B cell (primary cell): ENCODE measurements around the gene NEK11. TPM values are rescaled to one million over a fixed set of nuclear protein-coding genes. Genes with fewer than 3 reads are reported as not detected.

Experiments used
- ATAC-seq: fragments of 200-7000 bp; cut with Tn5 transposase; one replicate; pipeline ENCODE4 v1.10.0; 2021; ENCODE audit warnings: low read depth, mild to moderate bottlenecking, moderate number of reproducible peaks, moderate library complexity
- CTCF ChIA-PET: fragments of 350-600 bp; sonication (Branson Sonifier 250); formaldehyde crosslinking; loops from one replicate; lab custom pipeline; 2021; ENCODE audit warnings: antibody characterized with exemption, inconsistent platforms; lab: Charles Lee
- POLR2A ChIA-PET: fragments of 350-600 bp; sonication (Branson Sonifier 250); formaldehyde crosslinking; loops from one replicate; lab custom pipeline; 2021; ENCODE audit warnings: antibody characterized with exemption; lab: Charles Lee
- DNase-seq: peaks from one replicate; pipeline ENCODE4 v3.0.0; 2013
- H2AFZ ChIP-seq: 2 replicates; pipeline ENCODE4 v1.6.1; 2012; ENCODE audit warnings: mild to moderate bottlenecking, low read depth, low read length; ENCODE audit not compliant: insufficient read depth, poor library complexity, severe bottlenecking
- H3K27ac ChIP-seq, 2 donors: 1 replicate in 1 of 2; 2 replicates in 1 of 2; pipeline ENCODE4 v1.5.1; 2012 to 2013; ENCODE audit warnings: low read length in 2 of 2, mild to moderate bottlenecking in 2 of 2, moderate library complexity in 1 of 2
- H3K27me3 ChIP-seq, 4 experiments: fragments of 200-600 bp in 1 of 4; sonication (generic) in 1 of 4; replicated peaks in 1 of 4; 1 replicate in 2 of 4; 2 replicates in 2 of 4; pipeline versions ENCODE4 v1.6.1 to v1.7.0; 2013 to 2016; ENCODE audit warnings: low read length in 3 of 4, mild to moderate bottlenecking in 2 of 4, mixed read lengths in 1 of 4, moderate library complexity in 1 of 4; ENCODE audit not compliant: insufficient read depth in 4 of 4, control insufficient read depth in 3 of 4; ENCODE audit errors: control extremely low read depth in 1 of 4
- H3K36me3 ChIP-seq, 2 experiments: replicated peaks in 1 of 2; 1 replicate in 1 of 2; 2 replicates in 1 of 2; pipeline versions ENCODE4 v1.6.1 to v1.7.1; 2013; ENCODE audit warnings: low read length in 1 of 2; ENCODE audit not compliant: insufficient read depth in 2 of 2, control insufficient read depth in 1 of 2; ENCODE audit errors: control extremely low read depth in 1 of 2, extremely low read depth in 1 of 2
- H3K4me1 ChIP-seq, 2 donors: fragments of 200-600 bp in 1 of 2; sonication (generic) in 1 of 2; 1 replicate in 1 of 2; 2 replicates in 1 of 2; pipeline versions ENCODE4 v1.5.1 to v1.6.1; 2013 to 2017; ENCODE audit warnings: low read length in 2 of 2; ENCODE audit not compliant: control insufficient read depth in 2 of 2, insufficient read depth in 2 of 2
- H3K4me2 ChIP-seq: replicated peaks from 2 replicates; pipeline ENCODE3; 2012; ENCODE audit warnings: mild to moderate bottlenecking, low read depth, low read length; ENCODE audit not compliant: poor library complexity, severe bottlenecking
- H3K4me3 ChIP-seq, 5 experiments: fragments of 200-600 bp in 1 of 5; sonication (generic) in 1 of 5; 1 replicate in 3 of 5; 2 replicates in 2 of 5; pipeline versions ENCODE4 v1.5.1 to v1.7.0; 2011 to 2016; ENCODE audit warnings: low read length in 4 of 5, mild to moderate bottlenecking in 4 of 5, low read depth in 2 of 5, control low read depth in 1 of 5, moderate library complexity in 1 of 5; ENCODE audit not compliant: insufficient read depth in 1 of 5; ENCODE audit errors: control extremely low read depth in 1 of 5, extremely low read depth in 1 of 5
- H3K79me2 ChIP-seq: fragments of 200-600 bp; sonication (generic); one replicate; pipeline ENCODE4 v1.6.0; 2016; ENCODE audit warnings: low read length; ENCODE audit not compliant: control insufficient read depth, insufficient read depth
- H3K9ac ChIP-seq: fragments of 200-600 bp; sonication (generic); 2 replicates; pipeline ENCODE4 v1.6.1; 2017; ENCODE audit warnings: mild to moderate bottlenecking, low read length, moderate library complexity
- H3K9me3 ChIP-seq, 3 donors: one replicate each; pipeline versions ENCODE4 v1.6.1 to v1.7.1; 2013; ENCODE audit warnings: low read length in 2 of 3; ENCODE audit not compliant: control insufficient read depth in 2 of 3, insufficient read depth in 1 of 3; ENCODE audit errors: control extremely low read depth in 1 of 3
- H4K20me1 ChIP-seq: 2 replicates; pipeline ENCODE4 v1.6.0; 2012; ENCODE audit warnings: mild to moderate bottlenecking, low read length; ENCODE audit not compliant: insufficient read depth, control insufficient read depth, poor library complexity, severe bottlenecking
- H3K27ac Mint-ChIP-seq: one replicate; pipeline ENCODE4 v1.8.0; 2021; ENCODE audit warnings: mixed read lengths
- H3K27me3 Mint-ChIP-seq: one replicate; pipeline ENCODE4 v1.8.0; 2021; ENCODE audit warnings: mixed read lengths
- H3K4me1 Mint-ChIP-seq: one replicate; pipeline ENCODE4 v1.8.0; 2021; ENCODE audit warnings: mixed read lengths
- H3K4me3 Mint-ChIP-seq: one replicate; pipeline ENCODE4 v1.8.0; 2021; ENCODE audit warnings: mixed read lengths
- H3K9me3 Mint-ChIP-seq: one replicate; pipeline ENCODE4 v1.8.0; 2022; ENCODE audit warnings: mixed read lengths; ENCODE audit not compliant: insufficient read depth
- EZH2 ChIP-seq: IDR thresholded peaks from 2 replicates; pipeline ENCODE4 v1.6.1; 2012; ENCODE audit warnings: borderline replicate concordance, low read depth, mild to moderate bottlenecking, moderate library complexity, low read length; ENCODE audit not compliant: insufficient read depth, poor library complexity, severe bottlenecking
- WGBS: methylation state at CpG from one replicate; pipeline ENCODE4 v1.1.5; 2013; ENCODE audit warnings: missing lambda C conversion rate; ENCODE audit not compliant: insufficient coverage; 5-methylcytosine and 5-hydroxymethylcytosine counted together
- intact Hi-C: fragments of 100-400 bp; cut with micrococcal nuclease; formaldehyde crosslinking; loops from one replicate; pipeline ENCODE4 v1.10.0; 2022
- polyA plus RNA-seq: library from polyadenylated mRNA; depleted of rRNA; stranded (reverse); fragments of >200 nt; gene quantifications from 2 replicates; pipeline ENCODE4 v1.2.3, GENCODE V29; 2012
- total RNA-seq, 2 donors: library from RNA; stranded (reverse); fragments of 120-200 nt in 1 of 2; gene quantifications; 1 replicate in 1 of 2; 2 replicates in 1 of 2; pipeline versions ENCODE4 v1.2.3 to v1.2.4, GENCODE V29; 2013 to 2022
- TF ChIP-seq, protein P1 (sequence below): fragments of 200-600 bp; IDR thresholded peaks from one replicate; pipeline ENCODE4 v1.8.0; 2022; ENCODE audit warnings: antibody characterized with exemption, mild to moderate bottlenecking

NEK11 gene
- total and polyA plus RNA-seq, 2 donors (not counting 1 experiment from before 2014, with no cell fraction given): 1.00 to 7.7 TPM

- Mint-ChIP-seq H3K4me3 (no peak overlapping the region), H3K4me1 (no peaks in the 10 kb centered on the region), H3K27me3 (peaks cover 6% of the 10 kb centered on the region), H3K27ac (no peak overlapping the region), H3K9me3 (no peaks in the 10 kb centered on the region)
- ChIA-PET POLR2A (no interaction called here), CTCF (no interaction called here)
- TF ChIP-seq, protein P1, sequence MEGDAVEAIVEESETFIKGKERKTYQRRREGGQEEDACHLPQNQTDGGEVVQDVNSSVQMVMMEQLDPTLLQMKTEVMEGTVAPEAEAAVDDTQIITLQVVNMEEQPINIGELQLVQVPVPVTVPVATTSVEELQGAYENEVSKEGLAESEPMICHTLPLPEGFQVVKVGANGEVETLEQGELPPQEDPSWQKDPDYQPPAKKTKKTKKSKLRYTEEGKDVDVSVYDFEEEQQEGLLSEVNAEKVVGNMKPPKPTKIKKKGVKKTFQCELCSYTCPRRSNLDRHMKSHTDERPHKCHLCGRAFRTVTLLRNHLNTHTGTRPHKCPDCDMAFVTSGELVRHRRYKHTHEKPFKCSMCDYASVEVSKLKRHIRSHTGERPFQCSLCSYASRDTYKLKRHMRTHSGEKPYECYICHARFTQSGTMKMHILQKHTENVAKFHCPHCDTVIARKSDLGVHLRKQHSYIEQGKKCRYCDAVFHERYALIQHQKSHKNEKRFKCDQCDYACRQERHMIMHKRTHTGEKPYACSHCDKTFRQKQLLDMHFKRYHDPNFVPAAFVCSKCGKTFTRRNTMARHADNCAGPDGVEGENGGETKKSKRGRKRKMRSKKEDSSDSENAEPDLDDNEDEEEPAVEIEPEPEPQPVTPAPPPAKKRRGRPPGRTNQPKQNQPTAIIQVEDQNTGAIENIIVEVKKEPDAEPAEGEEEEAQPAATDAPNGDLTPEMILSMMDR: no peak
- no peak for TF ChIP-seq EZH2
- Histone ChIP-seq H3K4me1 (no peaks in the 10 kb centered on the region), H3K27ac (no peak overlapping the region), H4K20me1 (no peaks in the 10 kb centered on the region), H3K9ac (no peak overlapping the region), H3K79me2 (no peaks in the 10 kb centered on the region), H3K4me2 (no peak overlapping the region), H3K4me3 (no peak overlapping the region), H2AFZ (no peak overlapping the region), H3K27me3 (no peaks in the 10 kb centered on the region), H3K9me3 (no peaks in the 10 kb centered on the region), H3K36me3 (no peaks in the 10 kb centered on the region)
- no peak for ATAC-seq
- no peak for DNase-seq
- 95% methylated on average over 2 of the region's 2 CpGs for WGBS
- intact Hi-C loops: no loop called here
Measured at GRCh38 chr3:131323792-131324191, 297.1 kb downstream of the NEK11 start.

DNA sequence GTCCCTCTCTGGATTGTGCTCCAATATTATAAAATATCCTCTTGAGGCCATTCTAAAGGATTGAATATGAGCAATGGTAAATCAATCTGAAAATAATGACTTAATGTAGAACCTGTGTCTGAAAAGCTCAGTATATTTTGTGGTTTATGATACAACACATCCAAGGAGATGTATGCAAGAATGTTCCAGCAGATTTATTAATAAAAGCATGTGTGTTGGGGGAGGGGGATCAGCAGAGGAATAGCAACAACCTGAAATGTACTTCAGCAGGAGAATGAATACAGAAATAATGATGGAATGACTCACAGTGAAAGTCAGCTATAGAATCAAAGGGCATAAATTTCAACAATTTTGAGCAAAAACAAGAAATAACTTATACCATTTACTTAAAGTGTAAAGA is 298.2 kb downstream of the NEK11 start:
- intact Hi-C loops: no loop called here
- Histone ChIP-seq H3K9ac (no peak overlapping the region), H4K20me1 (no peaks in the 10 kb centered on the region), H2AFZ (no peak overlapping the region), H3K4me3 (no peak overlapping the region), H3K79me2 (no peaks in the 10 kb centered on the region), H3K27me3 (no peaks in the 10 kb centered on the region), H3K36me3 (no peaks in the 10 kb centered on the region), H3K9me3 (no peaks in the 10 kb centered on the region), H3K27ac (no peak overlapping the region), H3K4me2 (no peak overlapping the region), H3K4me1 (no peaks in the 10 kb centered on the region)
- no peak for TF ChIP-seq EZH2
- TF ChIP-seq, protein P1: no peak
- DNase-seq (no peak), ATAC-seq (no peak)
- Mint-ChIP-seq H3K9me3 (no peaks in the 10 kb centered on the region), H3K27ac (no peak overlapping the region), H3K4me1 (peaks cover 5% of the 10 kb centered on the region), H3K27me3 (peaks cover 7% of the 10 kb centered on the region), H3K4me3 (no peak overlapping the region)
- POLR2A ChIA-PET: no interaction called here
- CTCF ChIA-PET: no interaction called here
